ENCODE results near the gene ENPP6.
"Not testable (repeated sequence)": the region's sequence is repeated elsewhere in the genome, so short reads cannot be mapped to it uniquely, and the experiment has no call there.

The ENPP6 gene

GRCh38 chr4:184150102-184150839, 67.4 kb downstream of the ENPP6 start:
- no peak for DNase-seq (ENCODE audit: insufficient read length, low spot score)
- no peak for FAIRE-seq

- FAIRE-seq, result no peak
Measured at GRCh38 chr4:184148738-184149637, 68.7 kb downstream of the ENPP6 start.

GRCh38 chr4:184147858-184148737, 69.6 kb downstream of the ENPP6 start:
- DNase-seq (ENCODE audit: insufficient read length, low spot score) (no peak), FAIRE-seq (no peak)

More at GRCh38 chr4:184148738-184149637, 68.7 kb downstream of the ENPP6 start:
- no peak for DNase-seq (ENCODE audit: insufficient read length, low spot score)

GRCh38 chr4:184146951-184147350, 70.7 kb downstream of the ENPP6 start:
- no peak for FAIRE-seq
- no peak for DNase-seq (ENCODE audit: insufficient read length, low spot score)

GRCh38 chr4:184145596-184145995, 72.1 kb downstream of the ENPP6 start:
- FAIRE-seq, result no peak
- DNase-seq (ENCODE audit: insufficient read length, low spot score), result no peak

- no peak for DNase-seq (ENCODE audit: insufficient read length, low spot score)
- FAIRE-seq, result no peak
Measured at GRCh38 chr4:184143770-184144564, 73.7 kb downstream of the ENPP6 start.

GRCh38 chr4:184142121-184143000, 75.3 kb downstream of the ENPP6 start:
- DNase-seq (ENCODE audit: insufficient read length, low spot score) (no peak), FAIRE-seq (no peak)

- not testable (repeated sequence) for FAIRE-seq
Measured at GRCh38 chr4:184140901-184141300, 76.8 kb downstream of the ENPP6 start.

GRCh38 chr4:184136525-184136924, 81.1 kb downstream of the ENPP6 start:
- DNase-seq (ENCODE audit: insufficient read length, low spot score) (no peak), FAIRE-seq (no peak)

More at GRCh38 chr4:184140901-184141300, 76.8 kb downstream of the ENPP6 start:
- not testable (repeated sequence) for DNase-seq (ENCODE audit: insufficient read length, low spot score)

GRCh38 chr4:184126800-184127199, 90.9 kb downstream of the ENPP6 start:
- DNase-seq (ENCODE audit: insufficient read length, low spot score) (no peak), FAIRE-seq (no peak)

GRCh38 chr4:184122631-184123408, 94.9 kb downstream of the ENPP6 start:
- DNase-seq (ENCODE audit: insufficient read length, low spot score) (no peak), FAIRE-seq (no peak)

- DNase-seq (ENCODE audit: insufficient read length, low spot score) (no peak), FAIRE-seq (no peak)
Measured at GRCh38 chr4:184120549-184121127, 97.0 kb downstream of the ENPP6 start.

GRCh38 chr4:184117662-184118199, 99.9 kb downstream of the ENPP6 start:
- no peak for DNase-seq (ENCODE audit: insufficient read length, low spot score)
- no peak for FAIRE-seq

- no peak for DNase-seq (ENCODE audit: insufficient read length, low spot score)
- no peak for FAIRE-seq
Measured at GRCh38 chr4:184115399-184115798, 102.3 kb downstream of the ENPP6 start.

GRCh38 chr4:184114431-184114830, 103.2 kb downstream of the ENPP6 start:
- no peak for FAIRE-seq

GRCh38 chr4:184112006-184112550, 105.6 kb downstream of the ENPP6 start:
- DNase-seq (ENCODE audit: insufficient read length, low spot score), result no peak
- FAIRE-seq, result no peak

More at GRCh38 chr4:184114431-184114830, 103.2 kb downstream of the ENPP6 start:
- no peak for DNase-seq (ENCODE audit: insufficient read length, low spot score)

- DNase-seq (ENCODE audit: insufficient read length, low spot score) (no peak), FAIRE-seq (peak; percentile 68)
Measured at GRCh38 chr4:184111233-184111832, 106.3 kb downstream of the ENPP6 start.

Data from HTR-8/SVneo (cell line).